SKM-1 (cell line): ENCODE data around the gene RIPK4.

Source experiments
- DNase-seq: peaks from one replicate; lab custom pipeline; 2025; ENCODE audit not compliant: unreplicated experiment; lab: John Stamatoyannopoulos, UW

Gene RIPK4

GRCh38 chr21:41769933-41770332, 3.1 kb upstream of the RIPK4 start:
- no peak for DNase-seq

- DNase-seq: no peak
Measured at GRCh38 chr21:41769521-41769920, 2.7 kb upstream of the RIPK4 start.

GRCh38 chr21:41769111-41769510, 2.3 kb upstream of the RIPK4 start:
- no peak for DNase-seq

- no peak for DNase-seq
Measured at GRCh38 chr21:41768437-41769042, 1.7 kb upstream of the RIPK4 start.

- DNase-seq: no peak
Measured at GRCh38 chr21:41767606-41768436, 969 bp upstream of the RIPK4 start.

GRCh38 chr21:41765973-41766882, 624 bp downstream of the RIPK4 start:
- no peak for DNase-seq

- DNase-seq: no peak
Measured at GRCh38 chr21:41765420-41765821, 1.4 kb downstream of the RIPK4 start.

- no peak for DNase-seq
Measured at GRCh38 chr21:41764558-41765419, 2.1 kb downstream of the RIPK4 start.

GRCh38 chr21:41763996-41764395, 2.9 kb downstream of the RIPK4 start:
- DNase-seq: no peak

- DNase-seq: no peak
Measured at GRCh38 chr21:41763398-41763931, 3.4 kb downstream of the RIPK4 start.

- DNase-seq: no peak
Measured at GRCh38 chr21:41762753-41763152, 4.1 kb downstream of the RIPK4 start.

GRCh38 chr21:41761934-41762635, 4.8 kb downstream of the RIPK4 start:
- DNase-seq: no peak

- peak; percentile 35 for DNase-seq
Measured at GRCh38 chr21:41761211-41761933, 5.5 kb downstream of the RIPK4 start.

- no peak for DNase-seq
Measured at GRCh38 chr21:41760411-41760810, 6.4 kb downstream of the RIPK4 start.

GRCh38 chr21:41759926-41760325, 6.9 kb downstream of the RIPK4 start:
- DNase-seq: no peak

- DNase-seq: no peak
Measured at GRCh38 chr21:41759214-41759840, 7.5 kb downstream of the RIPK4 start.

- DNase-seq: no peak
Measured at GRCh38 chr21:41758550-41758949, 8.3 kb downstream of the RIPK4 start.

- DNase-seq: no peak
Measured at GRCh38 chr21:41755934-41756773, 10.7 kb downstream of the RIPK4 start.
